Uterus (tissue), 2 donors: ENCODE results near the gene BMPR2.

Source experiments
- POLR2A ChIP-seq, 2 donors: fragments of 450-650 bp; IDR thresholded peaks; one replicate each; pipeline ENCODE4 v1.6.1; 2016; ENCODE audit warnings: antibody characterized with exemption in 2 of 2, mild to moderate bottlenecking in 1 of 2, moderate library complexity in 1 of 2
- TF ChIP-seq, protein P1 (sequence below), 4 experiments: fragments of 200-600 bp in 2 of 4; fragments of 450-650 bp in 2 of 4; sonication (generic) in 2 of 4; IDR thresholded peaks; one replicate each; pipeline ENCODE4 v1.5.1; 2016 to 2019; ENCODE audit warnings: antibody characterized with exemption in 4 of 4, mild to moderate bottlenecking in 2 of 4, moderate library complexity in 1 of 4

DNA sequence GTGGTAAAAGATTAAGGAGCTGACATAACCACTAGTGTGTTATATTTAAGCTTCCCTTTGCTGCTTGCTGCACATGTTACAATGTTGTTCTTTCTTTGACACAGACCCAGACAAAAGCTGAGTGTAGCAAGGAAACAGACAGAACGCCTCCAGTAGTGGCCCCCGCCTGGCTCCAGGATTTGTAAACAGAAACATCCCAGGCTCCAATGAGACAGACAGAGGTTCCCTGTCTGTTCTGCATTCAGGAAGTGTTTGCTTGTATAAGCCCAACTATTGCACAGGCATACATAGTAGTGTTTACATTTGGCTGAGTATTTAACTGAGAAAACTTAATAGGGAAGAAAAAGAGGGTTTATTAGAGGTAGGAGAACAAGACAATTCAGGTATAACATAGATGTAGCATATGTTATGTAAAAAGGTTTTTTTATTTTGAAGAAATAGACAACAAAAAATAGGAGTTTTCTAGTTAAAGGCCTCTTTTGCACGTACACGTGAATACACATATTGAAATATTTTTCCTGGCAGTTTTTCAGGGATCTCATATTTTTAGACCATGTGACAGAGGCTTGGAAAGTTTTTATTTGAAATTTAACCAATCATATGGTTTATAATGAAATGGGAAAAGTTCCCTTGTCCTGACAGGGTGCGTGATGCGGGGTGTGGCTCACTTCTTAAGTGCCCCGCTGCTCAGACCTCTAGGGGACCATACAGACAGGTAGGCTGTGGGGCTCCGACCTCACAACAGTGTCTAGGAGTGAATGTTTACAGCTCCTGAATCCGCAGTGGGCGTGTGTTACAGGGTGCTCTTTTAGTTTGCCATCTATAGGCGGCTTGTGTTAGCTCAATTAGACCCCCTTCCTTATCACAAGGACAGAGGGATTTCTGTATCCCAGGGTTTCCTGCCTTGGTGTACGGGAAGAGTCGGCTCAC is 118.4 kb downstream of the BMPR2 start:
- TF ChIP-seq, protein P1, sequence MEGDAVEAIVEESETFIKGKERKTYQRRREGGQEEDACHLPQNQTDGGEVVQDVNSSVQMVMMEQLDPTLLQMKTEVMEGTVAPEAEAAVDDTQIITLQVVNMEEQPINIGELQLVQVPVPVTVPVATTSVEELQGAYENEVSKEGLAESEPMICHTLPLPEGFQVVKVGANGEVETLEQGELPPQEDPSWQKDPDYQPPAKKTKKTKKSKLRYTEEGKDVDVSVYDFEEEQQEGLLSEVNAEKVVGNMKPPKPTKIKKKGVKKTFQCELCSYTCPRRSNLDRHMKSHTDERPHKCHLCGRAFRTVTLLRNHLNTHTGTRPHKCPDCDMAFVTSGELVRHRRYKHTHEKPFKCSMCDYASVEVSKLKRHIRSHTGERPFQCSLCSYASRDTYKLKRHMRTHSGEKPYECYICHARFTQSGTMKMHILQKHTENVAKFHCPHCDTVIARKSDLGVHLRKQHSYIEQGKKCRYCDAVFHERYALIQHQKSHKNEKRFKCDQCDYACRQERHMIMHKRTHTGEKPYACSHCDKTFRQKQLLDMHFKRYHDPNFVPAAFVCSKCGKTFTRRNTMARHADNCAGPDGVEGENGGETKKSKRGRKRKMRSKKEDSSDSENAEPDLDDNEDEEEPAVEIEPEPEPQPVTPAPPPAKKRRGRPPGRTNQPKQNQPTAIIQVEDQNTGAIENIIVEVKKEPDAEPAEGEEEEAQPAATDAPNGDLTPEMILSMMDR (IDR thresholded peaks at IDR 0.05): no peak
- no peak for TF ChIP-seq POLR2A (IDR thresholded peaks at IDR 0.05)
